T-helper 2 cell (primary cell): Measurements from ENCODE around the gene GPR148.

ENCODE experiments used
- DNase-seq, 5 experiments: peaks; one replicate each; pipeline versions ENCODE4 v3.0.0 to v3.0.0-alpha.2; 2012 to 2022

Gene GPR148

GRCh38 chr2:130754811-130755210 is 25.9 kb downstream of the GPR148 start:
- DNase-seq: no peak

DNA sequence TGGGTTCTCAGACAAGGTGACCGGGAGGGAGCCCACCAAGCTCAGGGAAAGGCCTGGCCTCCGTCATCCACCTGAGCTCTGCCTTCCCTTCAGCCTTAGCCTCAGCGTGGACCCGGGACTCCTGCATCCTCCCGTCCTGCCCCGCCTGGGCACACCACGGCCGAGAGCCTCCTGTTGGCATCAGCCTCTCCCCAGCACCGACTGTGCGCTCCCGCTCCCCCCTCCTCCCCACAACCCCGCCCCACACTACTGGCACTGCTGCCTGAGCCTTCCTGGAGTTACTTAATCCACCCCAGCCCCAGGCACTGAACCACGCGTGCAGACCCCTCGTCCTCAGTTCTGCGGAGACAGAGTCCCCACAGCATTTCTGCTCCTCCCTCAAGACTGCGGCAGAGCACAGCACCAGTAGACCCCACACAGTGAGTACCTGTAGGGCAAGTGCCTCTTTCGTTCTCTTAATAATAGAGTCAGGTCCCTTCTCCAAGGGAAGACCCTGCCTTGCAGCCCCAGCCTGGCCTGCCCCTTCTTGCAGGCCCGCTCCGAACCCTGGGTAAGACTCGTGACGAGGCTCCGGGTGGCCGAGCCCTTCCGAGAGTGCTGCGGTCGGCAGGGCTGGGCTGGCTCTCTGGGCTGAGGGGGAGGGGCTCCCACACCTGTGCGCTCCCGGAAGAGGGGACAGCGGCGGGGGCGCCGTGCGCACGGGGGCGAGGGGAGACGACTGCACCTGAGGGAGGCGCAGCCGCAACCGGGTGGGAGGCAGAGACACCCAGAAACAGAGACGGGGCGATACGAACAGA is 26.6 kb downstream of the GPR148 start, which contains the start of gene AMER3:
Gene AMER3 (plus strand): TSS at position 285 of the 797 bp plus-strand sequence. CDS start 6,533 bp downstream, outside the sequence.
- no peak for DNase-seq

- DNase-seq: peak in 1 of 5 experiments; percentile 37
Observed at GRCh38 chr2:130756053-130756873, 27.4 kb downstream of the GPR148 start.

DNA sequence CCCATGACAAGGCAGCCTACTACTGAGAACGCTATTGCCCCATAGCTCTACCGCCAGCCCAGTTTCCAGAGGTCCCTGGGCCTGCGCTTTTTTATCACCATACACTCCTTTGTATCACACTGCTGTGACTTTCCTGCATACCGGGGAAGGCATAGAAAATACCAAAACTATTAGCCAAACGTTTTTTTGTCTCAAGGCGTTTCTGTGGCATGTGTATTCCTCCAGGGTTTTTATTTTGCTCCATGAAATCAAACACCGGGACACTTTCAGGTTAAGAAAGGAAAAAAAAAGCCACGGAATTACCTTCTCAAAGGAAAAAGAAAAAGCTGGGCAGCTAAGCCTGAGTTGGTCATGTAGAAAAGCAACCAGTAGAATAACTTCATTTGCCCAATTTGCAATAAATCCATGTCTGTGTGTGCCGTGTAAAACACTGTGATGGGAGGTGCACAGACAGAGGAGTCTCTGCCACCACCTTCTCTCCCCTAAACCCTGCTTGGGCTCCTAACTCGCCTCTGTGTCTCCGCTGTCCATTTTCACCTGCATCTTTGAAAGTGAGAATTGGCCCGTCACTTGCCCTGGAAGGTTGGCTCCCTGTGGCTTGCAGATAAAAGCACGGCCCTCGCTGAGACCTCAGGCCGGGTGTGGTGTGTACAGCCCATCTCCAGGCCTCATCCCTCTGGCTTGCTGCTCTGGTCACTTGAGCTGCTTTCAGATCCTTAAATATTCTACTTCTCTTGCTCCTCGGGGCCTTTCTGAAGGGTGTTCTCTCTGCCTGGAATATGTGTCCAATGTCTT is 28.2 kb downstream of the GPR148 start:
- no peak for DNase-seq

DNA sequence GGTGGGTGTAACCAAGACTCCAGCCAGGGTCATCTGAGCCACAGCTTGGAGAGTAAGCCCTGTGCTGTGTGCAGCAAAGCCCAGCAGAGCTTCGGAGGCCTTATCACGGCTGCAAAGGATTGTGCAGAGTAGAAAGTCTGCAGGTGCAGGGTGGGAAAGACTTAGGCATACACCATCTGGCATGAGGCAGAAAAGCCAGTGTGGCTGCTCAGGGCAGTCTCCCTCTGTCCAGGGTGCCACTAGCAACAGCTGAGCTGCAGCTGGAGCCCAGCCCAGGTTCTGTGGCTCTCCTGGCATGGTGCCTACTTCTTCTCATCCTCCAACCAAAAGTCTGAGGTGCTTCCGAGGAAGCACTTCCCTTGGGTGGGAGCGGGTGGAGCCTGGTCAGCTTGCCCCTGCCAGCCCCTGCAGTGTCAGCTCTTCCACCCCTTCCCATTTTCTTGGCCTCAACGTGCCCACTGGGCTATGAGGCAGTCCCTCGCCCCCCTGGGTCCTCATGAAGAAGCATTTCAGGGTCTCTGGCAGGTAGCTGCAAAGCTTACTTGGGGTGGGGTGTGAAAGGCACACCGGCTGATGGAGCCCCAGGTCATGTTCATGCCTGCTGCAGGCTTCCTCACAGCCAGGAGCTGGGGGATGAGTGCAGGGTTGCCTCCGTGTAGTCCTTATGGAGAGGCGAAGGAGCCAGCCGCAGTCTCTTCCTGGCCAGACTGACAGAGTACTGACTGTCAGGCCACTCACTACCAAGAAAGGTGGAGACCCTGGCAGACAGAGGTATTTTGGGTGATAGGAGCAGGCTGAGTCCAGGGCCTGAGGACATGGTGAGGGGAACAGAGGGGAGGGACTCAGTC is 31.3 kb downstream of the GPR148 start:
- no peak for DNase-seq

GRCh38 chr2:130760754-130761751 is 32.2 kb downstream of the GPR148 start:
- DNase-seq: no peak

- no peak for DNase-seq
Observed at GRCh38 chr2:130762031-130762909, 33.4 kb downstream of the GPR148 start.

GRCh38 chr2:130762910-130763385 is 34.1 kb downstream of the GPR148 start:
- DNase-seq: no peak

- DNase-seq: no peak
Observed at GRCh38 chr2:130763405-130763804, 34.5 kb downstream of the GPR148 start.

GRCh38 chr2:130764035-130764820 is 35.4 kb downstream of the GPR148 start:
- no peak for DNase-seq

DNA sequence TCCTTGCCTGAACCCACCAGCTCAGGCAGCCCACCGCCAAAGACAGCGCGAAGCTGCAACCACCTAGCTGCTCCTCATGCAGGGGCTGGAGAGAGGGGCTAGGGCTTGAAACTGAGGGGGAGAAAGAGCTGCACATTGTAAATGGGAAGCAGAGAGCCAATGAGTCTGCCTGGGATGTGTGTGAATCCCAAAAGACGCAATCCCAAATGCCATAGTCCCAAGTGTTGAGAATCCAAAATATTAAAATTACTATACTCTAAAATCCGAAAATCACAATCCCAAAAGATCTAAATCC is 35.9 kb downstream of the GPR148 start:
- no peak for DNase-seq

- no peak for DNase-seq
Observed at GRCh38 chr2:130765464-130765863, 36.6 kb downstream of the GPR148 start.

GRCh38 chr2:130766037-130766436 is 37.2 kb downstream of the GPR148 start:
- no peak for DNase-seq

DNA sequence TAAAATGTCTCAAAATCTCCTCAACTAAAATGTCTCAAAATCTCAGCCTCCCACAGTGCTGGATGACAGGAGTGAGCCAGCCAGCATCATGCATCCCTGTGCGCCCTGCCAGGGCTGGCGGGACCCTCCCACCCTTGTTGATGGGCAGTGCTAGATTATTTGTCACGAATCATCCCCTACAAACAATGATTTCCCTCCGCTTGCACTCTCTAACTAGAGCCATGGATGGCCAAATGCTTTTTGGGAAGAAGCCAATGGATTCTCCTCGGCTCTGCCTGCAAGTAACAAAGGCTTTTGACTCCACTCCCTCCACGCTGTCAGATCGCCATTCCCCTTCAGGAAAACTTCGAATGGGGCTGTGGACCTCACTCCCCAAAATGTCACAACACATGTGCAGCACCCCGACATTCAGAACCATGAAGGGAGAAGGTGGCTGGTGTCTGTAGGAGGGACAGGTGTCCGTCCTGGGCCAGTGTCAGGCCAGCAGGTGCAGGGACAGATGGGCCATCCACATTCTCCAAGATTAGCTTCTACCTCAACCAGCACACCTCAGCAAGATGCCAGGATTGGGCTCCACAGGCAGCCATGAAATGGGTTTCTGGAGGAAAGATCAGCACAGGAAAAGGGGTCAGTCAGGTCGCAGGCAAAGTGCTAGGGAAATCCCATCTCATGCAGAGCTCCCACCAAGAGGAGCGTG is 38.0 kb downstream of the GPR148 start:
- no peak for DNase-seq

GRCh38 chr2:130767408-130767775 is 38.5 kb downstream of the GPR148 start:
- no peak for DNase-seq

GRCh38 chr2:130768191-130768855 is 39.5 kb downstream of the GPR148 start:
- no peak for DNase-seq

DNA sequence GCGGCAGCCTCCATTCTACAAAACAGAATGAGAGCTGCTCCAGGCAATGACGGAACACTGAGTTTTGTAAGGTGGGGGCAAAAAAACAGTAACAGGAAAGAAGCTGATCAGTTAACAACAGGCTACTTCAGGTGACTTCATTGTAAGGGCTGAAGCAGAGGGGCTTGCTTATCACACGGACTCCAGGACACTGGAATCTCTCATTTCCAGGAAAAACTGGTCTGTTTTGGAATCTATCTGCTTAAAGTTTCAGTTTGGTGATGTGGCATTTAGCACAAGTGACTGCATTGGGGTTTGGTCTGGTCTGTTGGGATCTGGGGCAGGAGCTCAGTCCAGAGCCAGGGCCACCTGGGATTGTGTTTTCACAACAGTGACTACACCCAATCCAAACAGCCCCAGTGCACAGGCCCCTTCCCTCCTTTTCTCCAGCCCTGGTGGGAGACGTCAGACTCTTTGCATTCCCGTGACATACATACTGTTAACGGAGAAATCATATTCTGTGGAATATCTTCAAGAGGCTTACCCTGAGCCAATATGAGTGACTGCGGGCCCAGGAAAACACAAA is 40.6 kb downstream of the GPR148 start:
- DNase-seq: no peak
